ENCODE measurements around the gene GPR149.
"Not testable (repeated sequence)": the region's sequence is repeated elsewhere in the genome, so short reads cannot be mapped to it uniquely, and the experiment has no call there.

Gene GPR149

DNA sequence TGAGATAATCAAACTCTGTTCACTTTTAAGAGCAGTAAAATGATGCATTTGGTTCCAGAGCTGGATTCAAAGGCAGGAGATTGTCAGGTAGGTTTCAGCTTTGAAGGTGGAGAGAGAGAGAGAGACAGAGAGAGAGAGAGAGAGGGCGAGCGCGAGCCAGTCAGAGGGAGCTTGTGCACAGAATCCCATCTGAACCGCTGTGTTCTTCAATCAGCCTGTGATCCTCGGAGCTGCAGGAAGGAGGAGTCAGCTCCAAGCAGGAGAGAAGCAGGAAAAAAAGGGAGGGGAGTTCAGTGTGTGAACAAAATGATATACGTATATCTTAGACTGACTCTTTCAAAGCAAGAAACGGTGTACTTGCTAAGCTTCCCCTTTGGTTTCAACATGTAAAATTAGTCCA is at the start of gene GPR149:
Gene GPR149 (minus strand): TSS at position 177 of the 400 bp plus-strand sequence. CDS start 575 bp downstream, outside the sequence.
- DNase-seq: no peak

GRCh38 chr3:154473769-154474168 is 43.8 kb upstream of the GPR149 start:
- no peak for DNase-seq

- no peak for DNase-seq
Observed at GRCh38 chr3:154469585-154469984, 39.6 kb upstream of the GPR149 start.

DNA sequence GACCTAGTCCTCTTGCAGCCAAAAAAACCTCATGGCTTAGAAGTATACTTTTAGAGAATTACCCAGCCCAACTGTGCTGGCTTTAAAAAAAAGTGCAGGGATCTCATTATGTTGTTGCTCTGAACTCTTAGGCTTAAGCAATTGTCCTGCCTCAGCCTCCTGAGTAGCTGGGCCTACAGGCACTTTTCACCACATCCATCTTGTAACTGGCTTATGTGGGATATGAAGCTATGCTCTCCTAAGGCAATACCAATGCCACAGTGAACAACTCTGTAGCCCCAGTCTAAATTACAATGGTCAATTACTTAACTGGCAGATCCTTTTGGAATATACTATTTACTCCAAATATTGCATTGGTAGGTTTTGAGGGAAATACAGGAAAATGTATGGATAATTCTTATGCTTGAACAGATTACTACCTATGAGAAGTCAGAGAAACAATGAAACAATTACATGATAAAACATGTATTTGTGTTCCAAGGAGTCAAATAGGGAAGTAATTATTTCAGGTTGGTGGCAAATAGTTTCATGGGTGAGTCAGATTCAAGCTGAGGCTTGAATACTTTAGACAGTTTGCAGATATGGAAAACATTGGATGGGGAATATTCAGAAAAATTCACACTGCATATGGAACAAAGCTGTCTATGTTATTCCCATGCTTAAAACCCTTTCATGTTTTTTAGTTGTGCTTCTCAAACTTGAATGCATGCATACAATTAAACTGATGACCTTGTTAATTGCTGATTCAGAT is 34.6 kb upstream of the GPR149 start:
- DNase-seq: no peak

- no peak for DNase-seq
Observed at GRCh38 chr3:154458560-154458959, 28.6 kb upstream of the GPR149 start.

DNA sequence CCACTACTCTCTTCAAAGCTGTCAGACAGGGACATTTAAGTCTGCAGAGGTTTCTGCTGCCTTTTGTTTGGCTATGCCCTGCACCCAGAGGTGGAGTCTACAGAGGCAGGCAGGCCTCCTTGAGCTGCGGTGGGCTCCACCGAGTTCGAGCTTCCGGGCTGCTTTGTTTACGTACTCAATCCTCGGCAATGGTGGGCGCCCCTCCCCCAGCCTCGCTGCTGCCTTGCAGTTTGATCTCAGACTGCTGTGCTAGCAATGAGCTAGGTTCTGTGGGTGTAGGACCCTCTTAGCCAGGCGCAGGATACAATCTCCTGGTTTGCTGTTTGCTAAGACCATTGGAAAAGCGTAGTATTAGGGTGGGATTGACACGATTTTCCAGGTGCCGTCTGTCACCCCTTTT is 9.1 kb upstream of the GPR149 start:
- DNase-seq: not testable (repeated sequence)

- DNase-seq: no peak
Observed at GRCh38 chr3:154431043-154431442, 1.1 kb upstream of the GPR149 start.

- no peak for DNase-seq
Observed at GRCh38 chr3:154428286-154429206, 1.4 kb downstream of the GPR149 start.

DNA sequence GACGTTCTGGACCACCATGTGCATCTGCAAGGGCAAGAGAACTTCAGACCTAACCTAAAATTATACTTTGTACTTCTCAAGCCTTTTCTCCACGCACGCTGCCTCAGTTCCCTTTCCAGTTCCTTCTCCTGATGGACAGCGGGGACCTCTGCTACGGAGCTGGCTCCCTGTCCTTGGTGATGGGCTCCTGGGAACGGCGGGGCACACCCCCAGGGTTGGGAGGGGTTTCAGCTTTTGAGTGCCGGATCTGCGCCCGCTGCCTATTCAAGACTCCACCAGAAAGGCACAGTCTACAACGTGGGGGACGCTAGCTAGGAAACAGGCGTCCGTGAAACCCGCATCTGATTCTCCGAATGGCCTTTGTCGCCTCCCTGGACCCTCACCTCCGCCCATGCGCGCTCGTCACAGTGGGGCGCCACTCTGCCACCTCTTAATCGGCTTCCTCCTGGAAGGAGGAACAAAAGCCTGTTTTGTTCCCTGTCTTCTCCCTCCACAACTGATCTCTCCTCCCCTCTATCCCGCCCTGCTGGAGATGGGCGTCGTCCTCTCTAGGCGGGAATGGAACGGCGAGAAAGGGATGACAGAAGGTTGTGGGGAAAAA is 2.2 kb downstream of the GPR149 start:
- DNase-seq: no peak

GRCh38 chr3:154422694-154423093 is 7.3 kb downstream of the GPR149 start:
- DNase-seq: no peak

DNA sequence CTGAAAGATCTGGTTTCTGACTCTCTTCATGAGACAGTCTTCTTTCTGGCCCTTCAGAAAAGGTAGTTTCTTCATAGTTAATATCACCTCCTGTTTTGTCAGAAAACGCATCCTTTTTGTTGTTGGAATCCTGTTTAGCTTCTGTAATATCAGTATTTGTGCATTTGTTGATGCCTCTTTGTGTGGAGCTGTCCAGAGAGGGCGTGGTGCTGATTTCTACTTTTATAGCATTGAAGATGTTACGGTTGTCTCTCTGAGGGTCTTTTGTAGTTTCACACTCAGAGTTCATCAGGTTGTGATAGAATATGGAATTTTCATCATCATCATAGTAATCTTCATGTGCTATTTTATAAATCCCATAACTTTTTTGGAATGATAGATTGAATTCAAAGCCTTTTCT is 8.9 kb downstream of the GPR149 start:
- no peak for DNase-seq

DNA sequence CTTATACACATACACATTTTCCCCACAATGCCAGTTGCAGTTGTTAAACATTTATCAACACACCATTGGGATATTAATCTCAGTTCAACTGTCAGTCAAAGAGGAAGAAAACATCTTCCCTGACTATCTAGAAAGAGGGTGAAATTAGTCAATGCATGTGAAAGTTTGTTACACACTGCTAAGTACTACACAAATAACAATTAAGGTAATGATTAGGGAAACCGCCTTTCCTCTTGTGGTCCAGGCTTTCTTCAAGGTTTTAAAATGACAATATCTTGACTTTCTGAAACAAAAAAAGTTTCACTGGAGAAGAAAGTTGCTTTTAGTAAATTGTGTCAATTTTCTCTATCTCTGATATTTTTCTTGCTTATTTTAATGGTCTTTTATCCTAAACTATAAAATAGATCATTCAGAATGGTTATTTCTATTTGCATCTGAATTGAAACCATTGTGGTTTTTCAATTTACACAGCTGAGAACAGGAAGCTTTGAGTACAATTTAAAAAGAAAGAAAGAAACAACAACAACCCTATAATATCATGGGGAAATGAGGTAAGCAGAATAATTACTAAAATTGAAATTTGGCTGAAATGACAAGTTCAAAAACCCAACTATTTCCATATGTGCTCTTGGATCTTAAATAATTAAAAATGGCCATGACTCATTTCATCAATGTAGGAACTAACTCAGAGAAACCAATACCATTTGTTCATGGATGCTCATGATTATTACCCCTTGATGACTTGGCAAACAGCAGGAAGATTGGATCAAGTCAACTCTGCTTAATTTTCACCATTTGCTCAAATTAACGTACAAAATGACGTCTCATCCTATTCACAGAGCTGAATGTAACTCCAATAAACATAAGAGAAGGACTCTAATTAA is 31.7 kb downstream of the GPR149 start:
- DNase-seq: no peak

DNA sequence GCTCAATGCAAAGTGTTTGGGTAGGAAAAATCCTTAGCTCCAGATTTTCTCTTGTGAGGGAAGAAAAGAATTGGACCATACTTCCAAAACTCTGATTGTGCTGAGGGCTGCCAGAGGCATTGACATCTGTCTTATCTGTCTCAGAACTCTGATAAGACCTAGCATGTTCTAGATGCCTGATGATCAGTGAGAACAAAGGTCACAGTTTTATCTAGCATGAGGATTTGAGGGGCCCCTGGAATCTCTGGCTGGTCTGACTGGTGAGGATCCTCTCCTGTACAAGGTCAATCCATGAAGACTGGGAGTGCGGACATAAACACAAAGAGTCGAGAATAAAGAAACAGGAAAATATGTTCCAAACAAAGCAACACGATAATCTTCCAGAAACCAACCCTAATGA is 40.1 kb downstream of the GPR149 start:
- DNase-seq: no peak

GRCh38 chr3:154384479-154384878 is 45.5 kb downstream of the GPR149 start:
- DNase-seq: no peak

DNA sequence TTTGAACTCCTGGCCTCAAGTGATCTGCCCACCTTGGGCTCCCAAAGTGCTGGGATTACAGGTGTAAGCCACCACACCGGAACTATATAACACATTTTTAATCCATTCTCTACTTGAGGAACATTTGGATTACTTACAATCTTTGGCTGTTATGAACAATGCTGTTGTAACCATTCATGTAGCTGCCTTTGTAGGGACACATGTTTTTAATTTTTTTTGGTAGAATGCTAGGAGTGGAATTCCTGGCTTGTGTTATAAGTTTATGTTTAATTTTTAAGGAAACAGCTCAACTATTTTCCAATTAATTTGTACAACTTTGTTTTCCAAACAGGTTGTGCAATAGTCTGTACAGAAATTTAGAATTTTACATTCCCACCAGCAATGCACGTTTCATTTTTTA is 51.7 kb downstream of the GPR149 start:
- no peak for DNase-seq

GRCh38 chr3:154367221-154367620 is 62.8 kb downstream of the GPR149 start:
- DNase-seq: no peak

- DNase-seq: no peak
Observed at GRCh38 chr3:154364849-154365248, 65.1 kb downstream of the GPR149 start.

GRCh38 chr3:154361099-154361498 is 68.9 kb downstream of the GPR149 start:
- no peak for DNase-seq

- no peak for DNase-seq
Observed at GRCh38 chr3:154356009-154356408, 74.0 kb downstream of the GPR149 start.

DNA sequence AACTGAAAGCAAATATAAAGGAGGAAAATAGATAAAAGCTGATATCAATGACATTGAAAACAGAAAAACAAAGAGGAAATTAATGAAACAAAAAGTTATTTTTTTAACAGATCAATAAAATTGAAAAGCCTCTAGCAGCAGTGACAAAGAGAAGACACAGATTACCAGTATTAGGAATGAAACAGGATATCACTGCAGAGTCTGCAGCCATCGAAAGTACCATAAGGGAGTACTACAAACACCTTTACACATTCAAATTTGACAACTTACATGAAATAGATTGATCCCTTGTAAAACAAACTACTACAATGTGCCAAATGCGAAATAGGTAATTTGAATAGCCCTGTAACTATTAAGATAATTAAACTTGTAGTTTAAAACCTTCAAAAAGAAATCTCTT is 80.8 kb downstream of the GPR149 start:
- DNase-seq: no peak

- no peak for DNase-seq
Observed at GRCh38 chr3:154345422-154346122, 84.4 kb downstream of the GPR149 start.

DNA sequence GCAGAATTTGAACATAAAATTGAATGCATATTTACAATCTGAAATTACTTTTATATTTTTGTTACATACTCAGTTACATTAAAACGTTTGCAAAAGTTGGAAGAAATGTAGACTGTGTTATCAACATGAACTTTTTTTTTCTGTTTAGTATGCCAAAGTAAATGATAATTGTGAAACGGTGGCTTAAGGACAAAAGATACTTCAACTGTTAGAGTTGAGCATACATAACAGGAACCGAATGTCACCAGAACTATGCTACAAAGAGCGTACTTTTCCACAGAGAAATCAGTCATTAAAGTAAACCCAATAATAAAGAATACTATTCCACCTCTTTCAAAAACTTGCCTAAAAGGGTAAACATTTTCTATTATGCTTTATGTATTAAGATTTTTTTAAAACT is 91.4 kb downstream of the GPR149 start:
- DNase-seq: no peak
